GM11168 (cell line): ENCODE data around the gene WDR27.

Experiments used
- in situ Hi-C: fragments of 300-500 bp; cut with MboI; formaldehyde crosslinking; loops from one replicate; pipeline ENCODE4 v1.12.0; 2022; ENCODE audit warnings: low sequenced_read_pairs; ENCODE audit not compliant: unreplicated experiment

The WDR27 gene

GRCh38 chr6:169424149-169424804 is 277.6 kb downstream of the WDR27 start:
- in situ Hi-C loops: no loop called here

GRCh38 chr6:169421586-169422264 is 280.1 kb downstream of the WDR27 start:
- in situ Hi-C loops: no loop called here

GRCh38 chr6:169420912-169421543 is 280.8 kb downstream of the WDR27 start:
- in situ Hi-C loops: no loop called here

GRCh38 chr6:169417101-169417500 is 284.7 kb downstream of the WDR27 start:
- in situ Hi-C loops: no loop called here

GRCh38 chr6:169416249-169416648 is 285.6 kb downstream of the WDR27 start:
- in situ Hi-C loops: no loop called here

- in situ Hi-C loops: no loop called here
Measured at GRCh38 chr6:169415179-169415578, 286.6 kb downstream of the WDR27 start.

GRCh38 chr6:169411722-169412121 is 290.1 kb downstream of the WDR27 start:
- in situ Hi-C loops: no loop called here

- in situ Hi-C loops: no loop called here
Measured at GRCh38 chr6:169411296-169411695, 290.5 kb downstream of the WDR27 start.

- in situ Hi-C loops: no loop called here
Measured at GRCh38 chr6:169409742-169410312, 292.0 kb downstream of the WDR27 start.

- in situ Hi-C loops: no loop called here
Measured at GRCh38 chr6:169407325-169407724, 294.5 kb downstream of the WDR27 start.
